ENCODE measurements around the gene TSPAN14.
"Not testable (repeated sequence)": the region's sequence is repeated elsewhere in the genome, so short reads cannot be mapped to it uniquely, and the experiment has no call there.

The TSPAN14 gene

DNA sequence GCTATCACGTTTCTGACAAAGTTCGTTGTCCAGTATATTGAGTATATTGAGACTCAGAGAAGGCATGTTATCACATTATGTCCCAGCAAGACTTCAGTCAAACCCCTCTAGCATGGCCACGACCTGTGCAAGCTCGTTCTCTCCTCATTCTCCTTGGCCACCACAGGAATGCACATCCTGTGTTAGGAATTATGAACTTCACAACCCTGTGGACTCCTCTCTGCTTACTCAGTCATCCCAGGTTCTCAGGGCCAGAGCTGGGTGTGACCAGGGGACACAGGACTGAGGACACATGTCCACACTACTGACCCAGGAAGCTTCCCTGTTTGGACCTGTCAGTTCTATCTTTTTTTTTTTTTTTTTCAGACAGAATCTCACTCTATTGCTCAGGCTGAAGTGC lies 87.9 kb downstream of the TSPAN14 start:
- no peak for DNase-seq (ENCODE audit: low spot score)

DNA sequence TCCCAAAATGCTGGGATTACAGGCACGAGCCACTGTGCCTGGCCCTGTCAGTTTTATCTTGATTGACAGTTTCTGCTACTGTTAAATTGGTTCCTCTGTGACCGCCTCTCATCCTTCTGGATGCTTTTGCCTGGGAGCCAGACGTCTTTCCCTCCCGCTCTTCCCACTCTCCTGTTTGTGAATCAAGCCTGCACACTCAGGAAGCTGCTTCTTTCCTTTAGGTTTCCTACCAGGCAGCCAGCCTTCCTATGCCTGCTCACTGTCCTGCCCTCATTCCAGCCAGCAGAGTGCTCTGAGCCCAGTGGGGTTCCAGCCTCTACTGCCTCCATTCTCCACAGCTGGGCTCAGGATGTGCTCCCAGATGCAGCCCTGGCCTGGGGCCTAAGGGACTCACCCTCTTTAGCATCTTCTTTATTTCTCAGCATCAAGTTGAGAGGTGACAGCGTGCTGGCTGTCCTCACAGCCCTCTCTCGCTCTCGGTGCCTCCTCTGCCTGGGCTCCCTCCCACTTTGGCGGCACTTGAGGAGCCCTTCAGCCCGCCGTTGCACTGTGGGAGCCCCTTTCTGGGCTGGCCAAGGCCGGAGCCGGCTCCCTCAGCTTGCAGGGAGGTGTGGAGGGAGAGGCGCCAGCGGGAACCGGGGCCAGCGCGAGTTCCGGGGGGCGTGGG lies 88.7 kb downstream of the TSPAN14 start:
- DNase-seq (ENCODE audit: low spot score): no peak

DNA sequence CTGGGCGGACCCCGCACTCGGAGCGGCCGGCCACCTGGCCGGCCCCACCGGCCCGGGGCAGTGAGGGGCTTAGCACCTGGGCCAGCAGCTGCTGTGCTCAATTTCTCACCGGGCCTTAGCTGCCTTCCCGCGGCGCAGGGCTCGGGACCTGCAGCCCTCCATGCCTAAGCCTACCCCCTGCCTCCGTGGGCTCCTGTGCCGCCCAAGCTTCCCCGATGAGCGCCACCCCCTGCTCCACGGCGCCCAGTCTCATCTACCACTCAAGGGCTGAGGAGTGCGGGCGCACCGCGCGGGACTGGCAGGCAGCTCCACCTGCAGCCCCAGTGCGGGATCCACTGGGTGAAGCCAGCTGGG lies 89.2 kb downstream of the TSPAN14 start:
- DNase-seq (ENCODE audit: low spot score): not testable (repeated sequence)

DNA sequence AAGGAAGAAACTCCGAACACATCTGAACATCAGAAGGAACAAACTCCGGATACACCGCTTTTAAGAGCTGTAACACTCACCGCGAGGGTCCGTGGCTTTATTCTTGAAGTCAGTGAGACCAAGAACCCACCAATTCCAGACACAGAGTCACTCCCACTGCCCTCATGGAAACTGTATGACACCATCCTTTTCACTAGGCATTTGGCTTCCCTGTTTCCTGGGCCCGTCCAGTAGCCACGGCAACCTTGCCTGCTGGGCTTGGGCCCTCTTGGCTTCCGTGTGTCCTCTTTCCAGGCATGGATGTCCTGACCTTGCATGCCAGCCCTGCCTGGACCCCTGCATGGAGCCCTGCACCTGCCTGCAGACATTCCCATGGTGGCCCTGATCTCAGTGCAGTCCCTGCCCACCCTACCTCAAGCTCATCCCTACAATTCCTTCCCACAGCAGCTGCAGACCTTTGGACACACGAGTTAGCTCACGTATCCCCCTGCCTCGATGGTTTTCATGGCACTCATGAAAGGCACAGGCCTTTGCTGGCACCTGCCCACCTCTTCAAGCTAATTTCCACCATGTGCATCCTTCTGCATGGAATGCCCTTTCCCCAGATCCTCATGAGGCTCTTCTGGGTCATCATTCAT lies 90.3 kb downstream of the TSPAN14 start:
- DNase-seq (ENCODE audit: low spot score): no peak

DNA sequence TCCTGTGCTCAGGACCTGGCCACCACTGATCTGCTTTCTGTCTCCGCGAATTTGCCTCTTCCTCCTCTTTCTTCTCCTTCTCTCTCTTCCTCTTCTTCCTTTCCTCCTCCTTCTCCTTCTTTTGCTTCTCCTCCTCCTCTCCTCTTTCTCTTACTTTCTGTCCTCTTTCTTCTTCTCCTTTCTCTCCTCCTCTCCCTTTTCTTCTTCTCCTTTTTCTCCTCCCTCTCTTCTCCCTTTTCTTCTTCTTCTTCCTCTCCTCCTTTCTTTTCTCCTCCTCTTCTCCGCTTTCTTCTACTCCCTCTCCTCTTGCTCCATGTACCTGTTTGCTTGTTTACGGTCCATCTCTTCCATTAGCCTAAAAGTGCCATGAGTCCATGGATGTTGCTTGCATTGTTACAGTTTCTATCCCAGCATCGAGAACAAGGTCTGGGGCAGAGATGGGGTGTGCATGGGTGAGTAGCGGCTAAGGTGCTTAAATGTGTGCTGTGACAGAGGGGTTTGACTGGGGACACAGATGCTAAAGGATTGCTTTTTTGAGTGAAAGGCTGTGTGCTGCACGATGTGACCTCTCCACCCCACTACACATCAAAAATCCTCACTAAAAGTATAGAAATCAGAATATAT lies 91.3 kb downstream of the TSPAN14 start:
- no peak for DNase-seq (ENCODE audit: low spot score)

DNA sequence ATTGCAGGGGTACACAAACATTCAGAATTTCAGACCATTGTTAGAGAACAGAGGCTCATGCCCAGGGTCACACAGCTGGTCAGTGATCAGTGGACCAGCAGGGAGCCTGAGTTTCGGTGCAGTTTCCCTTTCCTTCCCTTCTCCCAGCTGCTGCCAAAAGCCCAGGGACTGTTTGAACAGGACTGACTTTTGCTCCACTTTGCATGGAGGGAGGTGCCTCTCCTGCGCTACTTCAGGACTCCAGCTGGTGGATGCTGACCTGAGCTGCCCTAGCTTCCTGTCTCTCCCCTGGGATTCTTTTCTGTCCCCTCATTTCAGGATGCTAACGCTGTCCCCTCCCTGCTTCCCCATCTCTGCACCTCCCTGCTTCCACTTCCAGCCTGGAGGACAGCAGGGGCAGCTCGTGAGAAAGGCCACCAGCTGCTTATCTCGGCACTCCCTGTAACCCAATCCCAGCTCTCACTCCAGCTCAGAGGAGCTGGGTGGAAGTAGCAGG lies 98.1 kb downstream of the TSPAN14 start:
- no peak for DNase-seq (ENCODE audit: low spot score)

DNA sequence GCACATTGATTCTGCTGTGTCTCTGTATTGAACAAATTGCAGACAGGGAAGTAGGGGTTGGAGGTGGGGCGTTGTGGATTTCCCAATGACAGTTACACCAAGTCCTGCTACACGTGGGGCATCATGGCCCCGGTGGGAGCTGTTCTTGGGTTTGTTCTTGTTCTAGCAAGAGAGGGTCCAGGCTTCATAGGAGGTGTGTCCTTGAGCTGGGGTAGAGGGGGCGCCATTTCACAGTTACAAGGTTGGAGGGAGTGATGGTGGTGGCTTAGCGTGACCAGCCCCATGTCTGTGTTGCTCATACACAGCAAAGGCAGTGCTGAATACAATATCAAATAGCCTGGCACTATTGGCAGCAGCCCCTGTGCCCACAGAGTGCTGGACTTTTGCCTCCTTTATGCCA lies 99.3 kb downstream of the TSPAN14 start:
- DNase-seq (ENCODE audit: low spot score): no peak

DNA sequence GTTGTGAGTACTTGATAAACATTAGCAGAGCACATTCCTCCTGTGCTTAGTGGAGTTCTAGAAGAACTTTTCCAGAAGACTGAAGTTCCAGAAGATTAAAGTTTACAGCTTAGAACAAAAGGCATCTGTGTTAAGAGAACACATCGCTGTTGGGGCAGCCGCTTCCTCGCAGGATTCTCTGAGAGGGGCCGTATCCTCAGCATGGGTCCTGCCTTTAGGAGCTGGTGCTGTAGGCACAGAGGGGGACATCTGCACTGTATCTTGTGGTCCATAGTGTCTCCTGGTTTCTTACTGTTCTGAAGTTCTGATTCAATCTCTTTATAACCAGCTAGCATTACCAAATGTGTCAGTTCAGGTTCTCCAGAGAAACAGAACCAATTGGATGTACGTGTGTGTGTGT lies 99.9 kb downstream of the TSPAN14 start:
- no peak for DNase-seq (ENCODE audit: low spot score)

DNA sequence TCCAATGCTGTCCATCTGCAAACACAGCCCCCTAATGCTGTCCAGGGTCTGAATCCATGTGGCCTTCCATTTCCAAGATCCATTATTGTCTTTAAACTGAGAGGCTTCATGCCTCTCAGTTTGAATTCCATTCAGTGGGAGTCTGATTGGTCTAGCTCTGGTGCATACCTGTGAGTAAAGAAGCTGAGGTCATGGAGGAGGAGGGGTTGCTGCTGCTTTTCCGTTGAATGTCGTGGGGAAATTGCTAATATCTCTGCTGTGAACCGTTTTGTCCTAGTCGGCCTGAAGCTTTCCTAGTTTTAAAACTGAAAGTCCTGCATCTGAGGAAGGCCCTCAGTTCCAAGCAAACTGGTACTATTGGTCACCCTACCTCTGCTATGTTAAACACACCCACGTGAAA lies 101.3 kb downstream of the TSPAN14 start:
- DNase-seq (ENCODE audit: low spot score): no peak

DNA sequence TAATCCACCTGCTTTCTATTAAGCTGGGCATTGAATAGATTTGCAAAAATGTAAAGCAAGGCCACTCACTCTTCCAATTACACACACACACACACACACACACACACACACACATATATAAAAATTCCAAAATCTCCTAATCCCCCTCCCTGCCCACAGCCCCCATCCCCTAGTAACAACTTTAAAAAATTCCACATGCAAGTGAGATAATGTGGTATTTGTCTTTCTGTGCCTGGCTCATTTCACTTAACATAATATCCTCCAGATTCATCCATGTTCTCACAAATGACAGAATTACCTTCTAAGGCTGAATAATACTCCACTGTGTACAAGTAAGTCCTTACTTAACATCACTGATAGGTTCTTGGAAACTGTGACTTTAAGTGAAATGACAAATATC lies 107.8 kb downstream of the TSPAN14 start:
- no peak for DNase-seq (ENCODE audit: low spot score)

DNA sequence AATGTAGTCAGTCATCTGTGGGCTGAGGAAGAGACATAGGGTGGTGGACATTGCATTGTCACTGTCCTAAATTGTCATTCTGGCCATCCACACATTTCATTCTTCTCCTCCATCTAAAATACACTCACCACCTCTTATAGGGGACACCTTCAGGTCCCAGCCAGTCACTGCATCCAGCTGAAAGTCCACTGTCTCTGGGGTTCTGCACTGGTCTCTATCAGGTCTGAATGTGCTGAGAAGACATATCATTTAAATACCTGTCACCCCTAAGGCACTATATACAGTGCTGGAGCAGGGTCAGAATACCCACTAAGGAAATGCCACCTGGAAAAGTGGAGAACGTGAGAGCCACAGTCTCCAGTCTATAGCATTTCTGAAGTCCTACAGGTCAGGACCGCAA lies 113.2 kb downstream of the TSPAN14 start:
- no peak for DNase-seq (ENCODE audit: low spot score)

DNA sequence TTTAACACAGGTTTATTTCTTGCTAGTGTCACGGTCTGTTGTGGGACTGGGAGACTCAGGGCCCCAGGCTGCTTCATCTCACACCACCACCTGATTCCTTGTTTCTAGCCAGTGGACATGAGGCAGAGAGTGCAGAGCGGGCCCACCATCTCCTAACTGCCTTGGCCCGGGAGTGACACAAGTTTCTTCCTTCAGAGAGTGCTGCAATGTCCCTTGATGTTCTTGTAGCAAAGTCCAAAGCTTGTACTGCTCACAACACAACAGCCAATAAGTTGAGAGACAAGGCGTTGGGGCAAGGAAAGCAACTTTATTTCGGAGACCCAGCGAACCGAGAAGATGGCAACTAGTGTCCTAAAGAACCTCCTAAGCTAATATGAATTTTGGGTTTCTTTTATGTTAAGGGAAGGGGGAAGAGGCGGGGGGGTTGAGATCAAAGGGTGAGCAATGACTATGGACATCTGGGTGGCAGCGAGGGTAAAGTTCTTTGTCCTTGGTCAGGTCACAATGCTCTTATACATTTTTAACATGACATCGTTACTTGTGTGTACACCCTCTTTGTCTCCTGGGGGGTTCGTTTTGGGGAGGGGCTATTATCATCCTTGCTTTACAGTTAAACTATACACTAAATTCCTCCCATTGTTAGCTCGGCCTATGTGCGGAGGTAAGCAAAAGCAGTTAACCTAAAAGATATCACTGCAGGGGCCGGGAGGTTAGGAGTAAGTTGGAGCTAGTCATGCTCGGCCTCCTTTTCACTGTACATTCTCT lies 115.2 kb downstream of the TSPAN14 start:
- DNase-seq (ENCODE audit: low spot score): no peak

DNA sequence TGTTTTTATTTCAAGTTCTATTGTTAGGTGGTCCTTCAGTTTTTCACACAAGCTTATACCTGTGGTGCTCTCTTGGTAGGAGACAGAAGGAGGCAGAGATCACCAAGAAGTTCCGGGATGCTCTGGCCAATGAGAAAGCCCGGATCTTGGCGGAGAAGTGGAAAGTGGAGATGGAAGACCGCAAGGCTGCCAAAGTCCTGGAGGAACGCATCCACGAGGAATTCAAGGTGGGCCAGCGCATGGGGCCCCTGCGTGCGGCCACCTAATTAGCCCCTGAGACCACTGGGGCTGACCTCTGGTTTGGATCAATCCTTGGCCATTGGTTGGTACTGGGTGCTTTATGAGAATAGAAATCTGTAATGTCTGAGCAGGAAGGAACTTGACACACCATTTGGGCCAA lies 117.2 kb downstream of the TSPAN14 start:
- no peak for DNase-seq (ENCODE audit: low spot score)

DNA sequence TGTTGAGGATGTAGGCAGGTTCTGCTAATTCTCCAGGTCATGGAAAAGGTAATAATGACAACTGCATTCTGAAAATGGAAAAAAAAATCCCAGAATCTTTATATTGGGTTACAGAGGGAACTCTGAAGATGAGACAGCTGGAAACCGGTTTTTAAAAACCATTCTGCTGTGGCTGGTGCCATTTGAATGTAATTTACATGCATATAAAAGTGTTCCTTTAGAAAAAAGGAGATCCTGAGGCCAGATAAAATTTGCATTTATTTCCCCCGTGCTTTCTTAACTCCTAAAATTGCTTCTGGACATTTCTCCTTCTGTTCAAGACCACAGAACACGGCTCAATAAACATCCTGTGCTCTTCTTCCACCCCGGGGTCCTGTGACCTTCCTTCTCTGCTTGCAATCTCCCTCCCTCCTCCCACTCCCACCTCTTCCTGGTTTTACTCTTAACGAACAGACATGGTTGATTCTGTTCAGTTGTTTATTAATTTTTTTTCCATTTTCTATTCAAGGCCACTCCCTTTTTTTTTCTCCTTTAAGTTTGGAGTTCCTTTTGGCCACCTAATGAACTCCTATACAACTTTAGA lies 125.2 kb downstream of the TSPAN14 start:
- no peak for DNase-seq (ENCODE audit: low spot score)

DNA sequence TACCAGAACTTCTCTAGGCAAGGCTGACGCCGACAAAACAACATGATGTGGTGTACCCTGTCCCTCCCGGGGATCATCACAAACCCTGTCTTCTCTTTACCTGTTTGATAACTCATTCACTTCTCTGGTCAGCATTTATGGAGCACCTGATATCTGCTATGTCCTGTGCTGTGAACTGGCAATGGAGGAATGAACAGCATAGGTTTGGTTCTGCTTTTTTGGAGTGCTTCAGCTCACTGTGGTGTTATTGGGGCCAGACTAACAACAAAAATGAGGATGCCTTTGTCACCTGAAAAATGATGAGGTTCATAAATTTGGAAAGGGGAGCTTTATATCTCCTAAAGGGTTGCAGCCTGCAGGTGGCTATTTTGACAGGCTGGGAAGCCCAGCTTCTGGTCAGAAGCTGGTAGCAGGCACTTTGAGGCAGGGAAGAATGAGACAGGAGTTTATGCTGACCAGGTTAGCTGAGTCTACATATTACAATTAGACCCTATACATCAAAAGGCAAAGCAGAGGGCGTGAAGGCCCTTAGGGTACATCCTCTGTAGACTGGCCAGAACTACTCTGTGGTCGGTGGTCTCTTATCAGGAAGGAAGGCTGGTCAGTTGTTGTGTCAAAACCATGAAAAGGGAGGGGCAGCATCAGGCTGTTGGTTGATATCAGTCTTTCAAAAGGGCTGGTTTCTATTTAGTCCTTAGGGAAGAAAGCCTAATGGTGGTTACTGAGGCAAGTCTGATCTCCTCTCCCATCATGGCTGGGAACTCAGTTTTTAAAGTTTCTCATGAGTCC lies 125.9 kb downstream of the TSPAN14 start:
- no peak for DNase-seq (ENCODE audit: low spot score)

DNA sequence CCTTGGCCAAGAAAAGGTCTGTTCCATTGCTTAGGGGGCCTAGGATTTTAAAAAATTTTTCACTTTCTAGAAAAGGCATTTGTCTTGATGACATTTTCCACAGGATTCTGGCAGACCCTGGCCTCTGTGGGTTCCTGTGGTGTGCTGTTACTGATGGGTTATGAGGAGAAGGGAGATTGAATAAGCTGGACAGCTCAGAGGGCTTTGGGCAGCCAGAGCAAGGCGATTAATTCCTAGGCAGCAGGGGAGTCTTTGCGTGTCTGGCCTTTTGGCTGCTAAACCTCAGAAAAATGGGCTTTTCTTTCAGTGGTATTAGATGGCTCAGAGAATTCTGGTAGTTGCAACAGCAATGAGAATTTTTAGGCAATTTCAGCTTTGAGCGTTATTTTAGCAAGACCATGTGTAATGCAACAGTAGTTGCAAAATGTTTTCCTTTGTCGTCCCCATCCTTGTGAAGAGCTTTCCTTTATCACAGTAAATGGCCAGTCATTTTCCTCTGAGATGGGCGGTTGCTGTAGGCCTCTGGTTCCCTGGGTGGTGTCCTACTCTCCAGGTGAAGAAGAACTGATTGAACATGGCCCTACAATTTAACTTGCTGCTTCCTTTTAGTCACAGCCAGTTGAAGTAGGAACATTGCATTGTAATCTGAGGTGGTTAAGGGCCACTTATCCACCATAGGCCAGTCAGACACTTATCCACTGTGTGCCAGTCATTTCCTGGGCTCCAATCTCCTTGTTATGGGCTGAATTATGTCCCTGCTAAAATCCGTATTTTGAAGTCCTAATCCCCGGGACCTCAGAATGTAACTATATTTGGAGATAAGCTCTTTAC lies 126.7 kb downstream of the TSPAN14 start:
- DNase-seq (ENCODE audit: low spot score): no peak

DNA sequence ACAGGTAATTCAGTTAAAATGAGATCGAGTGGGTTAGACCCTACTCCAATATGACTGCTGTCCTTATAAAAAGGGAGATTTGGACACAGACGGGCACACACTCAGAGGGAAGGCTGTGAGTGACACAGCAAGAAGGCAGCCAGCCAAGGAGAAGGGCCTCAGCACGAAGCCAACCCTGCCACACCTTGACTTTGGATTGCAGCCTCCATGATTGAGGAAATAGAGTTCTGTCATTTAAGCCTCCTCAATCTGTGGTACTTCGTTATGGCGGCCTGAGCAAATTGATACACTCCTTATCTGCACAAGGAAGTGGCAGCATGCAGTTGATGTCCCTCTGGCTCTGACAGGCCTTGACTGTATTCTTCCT lies 127.3 kb downstream of the TSPAN14 start:
- DNase-seq (ENCODE audit: low spot score): no peak

DNA sequence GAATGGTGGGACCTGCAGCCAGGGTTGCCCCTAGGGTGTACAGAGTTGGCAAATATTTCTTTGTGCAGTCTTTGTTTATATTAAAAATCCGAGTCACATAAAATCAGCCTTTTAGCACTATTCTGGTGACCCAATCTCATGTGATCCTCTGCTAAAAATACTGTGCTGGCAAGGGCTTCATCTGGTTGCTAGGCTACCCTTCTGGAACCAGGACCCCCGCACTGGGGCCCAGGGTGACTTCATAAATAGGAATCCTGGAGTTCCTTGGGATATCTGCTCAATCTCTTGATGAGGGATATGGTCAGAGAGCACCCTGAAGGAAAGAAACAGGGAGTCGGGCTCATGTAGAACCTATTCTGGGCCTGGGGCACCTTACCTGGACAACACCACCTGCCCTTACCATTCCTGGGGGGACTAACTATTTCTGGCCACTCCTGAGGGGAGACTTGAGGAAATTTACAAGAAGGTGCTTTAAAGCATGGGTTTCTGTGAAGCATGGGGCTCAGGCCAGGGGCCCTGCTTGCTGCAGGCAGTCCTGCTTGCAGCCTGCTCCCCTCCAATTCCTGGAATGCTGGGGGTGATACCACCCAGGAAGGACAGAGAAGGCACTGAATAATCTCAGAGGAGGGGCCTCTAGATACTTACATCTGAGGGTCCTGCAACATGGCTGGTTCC lies 128.3 kb downstream of the TSPAN14 start:
- DNase-seq (ENCODE audit: low spot score): no peak
